AG04450 (cell line): ENCODE results near the gene FRAS1. TPM values are rescaled to one million over a fixed set of nuclear protein-coding genes. Genes with fewer than 3 reads are reported as not detected.

Experiments used
- CTCF ChIA-PET: fragments of 300-600, 350-600 bp; formaldehyde crosslinking; extraction: SDS; loops from one replicate; lab custom pipeline; 2022; ENCODE audit warnings: antibody characterized with exemption, inconsistent platforms; lab: Charles Lee
- POLR2A ChIA-PET: fragments of 350-600 bp; formaldehyde crosslinking; extraction: SDS; loops from one replicate; lab custom pipeline; 2021; ENCODE audit warnings: antibody characterized with exemption, inconsistent platforms; lab: Yijun Ruan, JAX
- DNase-seq: peaks from one replicate; pipeline ENCODE4 v3.0.0-alpha.2; 2011; ENCODE audit warnings: low read depth, low spot score
- H3K27ac ChIP-seq: one replicate; pipeline ENCODE4 v1.5.1; 2012; ENCODE audit warnings: low read depth, low read length, control low read depth
- H3K27me3 ChIP-seq: one replicate; pipeline ENCODE4 v1.6.0; 2012; ENCODE audit warnings: low read length; ENCODE audit not compliant: control insufficient read depth, insufficient read depth
- H3K4me3 ChIP-seq: 2 replicates; pipeline ENCODE4 v1.5.1; 2011; ENCODE audit warnings: mild to moderate bottlenecking, low read depth, low read length, control low read depth
- H3K9me3 ChIP-seq: 2 replicates; pipeline ENCODE4 v1.5.1; 2012; ENCODE audit warnings: low read length; ENCODE audit not compliant: control insufficient read depth, insufficient read depth
- polyA plus RNA-seq: library from polyadenylated mRNA; depleted of rRNA; stranded (reverse); fragments of >200 nt; gene quantifications from 2 replicates; pipeline ENCODE4 v1.2.3, GENCODE V29; 2011
- TF ChIP-seq, protein P1 (sequence below): IDR thresholded peaks from 2 replicates; pipeline ENCODE4 v1.5.1; 2011; ENCODE audit warnings: low read depth, low read length, control low read depth, inconsistent platforms

FRAS1 gene
- polyA plus RNA-seq, 1 experiment = 0.21 TPM

DNA sequence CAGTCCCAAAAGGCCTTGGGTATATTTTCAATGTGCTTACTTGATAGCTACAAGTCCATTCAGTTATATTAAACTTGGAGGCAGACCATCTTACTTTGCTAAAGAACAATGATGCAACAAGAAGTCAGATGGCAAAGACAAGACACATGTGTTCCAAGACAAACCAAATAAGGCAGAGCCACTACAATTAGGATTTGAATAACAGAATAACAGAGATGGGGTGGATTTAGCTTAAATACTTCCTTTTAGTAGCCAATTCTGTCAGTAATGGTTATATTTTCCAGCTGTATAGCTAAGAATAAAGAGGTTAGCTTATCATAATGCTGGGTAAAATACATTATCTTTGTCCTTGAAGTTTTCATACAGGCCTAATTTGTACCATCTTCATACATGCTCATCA lies 37.7 kb upstream of the FRAS1 start:
- Histone ChIP-seq H3K27ac (no peak overlapping the region), H3K9me3 (no peaks in the 10 kb centered on the region), H3K4me3 (no peak overlapping the region), H3K27me3 (no peaks in the 10 kb centered on the region)
- no peak for DNase-seq
- CTCF ChIA-PET = no interaction called here
- POLR2A ChIA-PET = no interaction called here
- TF ChIP-seq, protein P1, sequence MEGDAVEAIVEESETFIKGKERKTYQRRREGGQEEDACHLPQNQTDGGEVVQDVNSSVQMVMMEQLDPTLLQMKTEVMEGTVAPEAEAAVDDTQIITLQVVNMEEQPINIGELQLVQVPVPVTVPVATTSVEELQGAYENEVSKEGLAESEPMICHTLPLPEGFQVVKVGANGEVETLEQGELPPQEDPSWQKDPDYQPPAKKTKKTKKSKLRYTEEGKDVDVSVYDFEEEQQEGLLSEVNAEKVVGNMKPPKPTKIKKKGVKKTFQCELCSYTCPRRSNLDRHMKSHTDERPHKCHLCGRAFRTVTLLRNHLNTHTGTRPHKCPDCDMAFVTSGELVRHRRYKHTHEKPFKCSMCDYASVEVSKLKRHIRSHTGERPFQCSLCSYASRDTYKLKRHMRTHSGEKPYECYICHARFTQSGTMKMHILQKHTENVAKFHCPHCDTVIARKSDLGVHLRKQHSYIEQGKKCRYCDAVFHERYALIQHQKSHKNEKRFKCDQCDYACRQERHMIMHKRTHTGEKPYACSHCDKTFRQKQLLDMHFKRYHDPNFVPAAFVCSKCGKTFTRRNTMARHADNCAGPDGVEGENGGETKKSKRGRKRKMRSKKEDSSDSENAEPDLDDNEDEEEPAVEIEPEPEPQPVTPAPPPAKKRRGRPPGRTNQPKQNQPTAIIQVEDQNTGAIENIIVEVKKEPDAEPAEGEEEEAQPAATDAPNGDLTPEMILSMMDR = no peak

DNA sequence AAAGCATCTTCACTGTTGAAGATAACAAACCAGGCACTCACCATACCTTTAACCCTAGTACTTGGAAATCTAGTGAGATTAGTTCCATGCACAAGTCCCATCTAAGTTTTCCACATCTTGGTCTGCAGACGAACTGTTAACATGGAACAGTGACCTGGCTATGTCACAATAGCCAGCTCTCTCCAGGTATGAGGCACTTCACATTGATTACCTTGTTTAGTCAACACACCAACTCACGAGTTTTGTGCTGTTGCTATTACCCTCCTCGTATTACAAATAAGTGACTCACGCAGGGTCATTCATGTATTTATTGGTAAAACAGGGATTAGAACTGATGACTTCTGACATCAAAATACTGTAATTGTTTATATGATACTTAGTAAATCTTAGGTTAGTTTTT lies 36.4 kb upstream of the FRAS1 start:
- ChIA-PET POLR2A (no interaction called here), CTCF (interaction anchor here (0.7 kb wide), 1 partner anchor 12 kb away, joined by 3 read pairs; no protein-coding TSS in a partner anchor)
- TF ChIP-seq, protein P1 = no peak
- no peak for DNase-seq
- Histone ChIP-seq H3K4me3 (no peak overlapping the region), H3K9me3 (no peaks in the 10 kb centered on the region), H3K27ac (no peak overlapping the region), H3K27me3 (no peaks in the 10 kb centered on the region)

DNA sequence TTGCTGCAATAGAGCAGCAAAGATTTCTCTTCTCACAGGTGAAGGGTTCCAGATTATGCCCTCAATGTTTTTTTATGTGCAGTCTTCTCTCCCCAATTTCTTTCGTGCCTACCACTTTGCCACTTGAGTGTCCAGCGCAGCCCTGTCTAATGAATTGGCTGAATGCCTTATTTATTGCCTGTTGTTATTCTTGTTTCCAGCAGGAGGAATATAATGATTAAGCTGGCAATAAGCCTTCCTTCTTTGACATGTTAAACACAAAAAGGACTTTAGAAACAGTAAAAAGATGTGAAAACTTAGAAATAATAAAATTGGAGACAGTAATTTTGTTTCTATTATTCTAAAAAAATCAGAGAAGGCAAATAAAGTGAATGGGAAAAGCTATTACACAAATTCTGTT lies 34.6 kb upstream of the FRAS1 start:
- TF ChIP-seq, protein P1 = no peak
- H3K4me3 ChIP-seq = no peak overlapping the region
- ChIA-PET POLR2A (no interaction called here), CTCF (no interaction called here)
- DNase-seq = no peak
- no peak overlapping the region for H3K27ac ChIP-seq
- H3K9me3 ChIP-seq = no peaks in the 10 kb centered on the region
- no peaks in the 10 kb centered on the region for H3K27me3 ChIP-seq

DNA sequence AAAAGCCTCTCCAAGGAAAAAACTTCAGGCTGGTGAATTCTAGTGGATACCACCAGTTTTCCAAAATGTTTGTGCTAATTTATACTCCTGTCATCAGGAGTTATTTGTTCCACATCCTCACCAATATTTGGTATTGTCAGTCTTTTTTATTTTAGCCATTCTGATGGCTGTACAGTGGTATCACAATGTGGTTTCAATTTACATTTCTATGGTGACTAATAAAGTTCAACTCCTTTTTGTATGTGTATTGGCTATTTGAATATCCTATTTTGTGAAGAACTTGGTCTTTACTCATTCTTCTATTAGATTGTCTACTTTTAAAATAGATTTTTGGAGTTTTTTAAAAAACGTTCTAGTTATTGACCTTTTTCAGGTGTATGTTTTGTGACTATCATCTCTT lies 33.0 kb upstream of the FRAS1 start:
- H3K27me3 ChIP-seq = no peaks in the 10 kb centered on the region
- ChIA-PET POLR2A (no interaction called here), CTCF (no interaction called here)
- H3K9me3 ChIP-seq = no peaks in the 10 kb centered on the region
- no peak overlapping the region for H3K27ac ChIP-seq
- TF ChIP-seq, protein P1 = no peak
- no peak overlapping the region for H3K4me3 ChIP-seq
- DNase-seq = no peak

DNA sequence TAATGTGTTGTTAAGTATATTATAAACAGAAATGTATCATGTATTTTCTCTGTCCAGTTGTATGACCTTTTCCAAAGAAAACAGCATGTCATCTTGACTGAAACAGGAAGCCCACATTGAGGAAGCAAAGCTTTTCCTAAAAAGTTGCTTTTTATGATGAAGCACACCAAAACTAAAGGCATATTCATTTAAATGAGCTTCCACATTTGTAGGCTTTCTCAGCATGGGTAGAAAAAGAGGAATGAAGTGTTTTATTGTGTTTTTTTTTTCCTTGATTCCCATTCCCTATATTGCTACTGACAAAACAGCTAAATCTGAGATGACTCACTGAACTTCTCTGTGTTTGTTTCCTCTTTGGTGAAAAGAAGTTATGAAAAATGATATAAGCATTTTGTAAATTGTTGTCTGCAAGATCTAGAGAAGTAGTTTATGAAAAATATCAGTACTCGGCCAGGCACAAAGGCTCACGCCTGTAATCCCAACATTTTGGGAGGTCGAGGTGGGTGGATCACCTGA lies 32.5 kb upstream of the FRAS1 start:
- no peak for DNase-seq
- POLR2A ChIA-PET = no interaction called here
- H3K27ac ChIP-seq = no peak overlapping the region
- CTCF ChIA-PET = no interaction called here
- TF ChIP-seq, protein P1 = no peak
- no peaks in the 10 kb centered on the region for H3K9me3 ChIP-seq
- no peaks in the 10 kb centered on the region for H3K27me3 ChIP-seq
- no peak overlapping the region for H3K4me3 ChIP-seq
